HepG2 (cell line): ENCODE results near the gene HIRA. TPM values are rescaled to one million over a fixed set of nuclear protein-coding genes. Genes with fewer than 3 reads are reported as not detected.

Source experiments
- CHCHD3 ChIP-seq: sonication (generic); formaldehyde crosslinking; IDR thresholded peaks from 2 replicates; pipeline ENCODE4 v1.8.0; 2022; ENCODE audit warnings: mild to moderate bottlenecking, missing genetic modification reagents, moderate library complexity
- ETV5 ChIP-seq: IDR thresholded peaks from 2 replicates; pipeline ENCODE4 v1.6.1; 2018; ENCODE audit warnings: missing biosample characterization, missing genetic modification reagents, inconsistent platforms, borderline replicate concordance
- FOXP1 ChIP-seq, 2 experiments: fragments of 450-650 bp in 1 of 2; IDR thresholded peaks; 2 replicates each; pipeline ENCODE4 v1.6.1; 2017 to 2018; ENCODE audit warnings: antibody characterized with exemption in 1 of 2
- HNRNPL ChIP-seq: fragments of 200-400 bp; formaldehyde crosslinking; IDR thresholded peaks from 2 replicates; pipeline ENCODE4 v1.6.1; 2017; ENCODE audit warnings: mild to moderate bottlenecking, low read depth, low read length
- HOXA5 ChIP-seq: sonication (generic); formaldehyde crosslinking; IDR thresholded peaks from 2 replicates; pipeline ENCODE4 v1.4.0; 2020; ENCODE audit warnings: missing genetic modification reagents
- ISL2 ChIP-seq: sonication (generic); formaldehyde crosslinking; IDR thresholded peaks from 2 replicates; pipeline ENCODE4 v1.5.0; 2020; ENCODE audit warnings: missing genetic modification reagents
- KLF16 ChIP-seq, 2 experiments: sonication (generic) in 1 of 2; formaldehyde crosslinking in 1 of 2; IDR thresholded peaks; 2 replicates each; pipeline versions ENCODE4 v1.6.1 to v1.8.0; 2016 to 2023; ENCODE audit warnings: missing genetic modification reagents in 2 of 2, missing compliant biosample characterization in 1 of 2
- KMT2A ChIP-seq: sonication (generic); formaldehyde crosslinking; IDR thresholded peaks from 2 replicates; pipeline ENCODE4 v1.4.0; 2020; ENCODE audit warnings: missing genetic modification reagents
- NFE2L2 ChIP-seq: fragments of 150-350 bp; IDR thresholded peaks from 2 replicates; pipeline ENCODE4 v1.6.1; 2014; ENCODE audit warnings: low read length
- ONECUT2 ChIP-seq: sonication (generic); formaldehyde crosslinking; IDR thresholded peaks from 2 replicates; pipeline ENCODE4 v1.4.0; 2020; ENCODE audit warnings: missing genetic modification reagents
- PITX1 ChIP-seq: sonication (generic); formaldehyde crosslinking; IDR thresholded peaks from 2 replicates; pipeline ENCODE4 v1.5.1; 2020; ENCODE audit warnings: mild to moderate bottlenecking, missing genetic modification reagents
- RBFOX2 ChIP-seq: fragments of 200-400 bp; formaldehyde crosslinking; IDR thresholded peaks from 2 replicates; pipeline ENCODE4 v1.6.1; 2017; ENCODE audit warnings: low read depth, mild to moderate bottlenecking, low read length
- SOX13 ChIP-seq, 3 experiments: fragments of 450-650 bp in 1 of 3; sonication (generic) in 1 of 3; formaldehyde crosslinking in 1 of 3; IDR thresholded peaks in 2 of 3; conservative IDR thresholded peaks in 1 of 3; 2 replicates each; pipeline versions ENCODE4 v1.5.0 to v1.6.1; 2016 to 2020; ENCODE audit warnings: antibody characterized with exemption in 1 of 3, mild to moderate bottlenecking in 1 of 3, missing compliant biosample characterization in 1 of 3, missing genetic modification reagents in 1 of 3, moderate library complexity in 1 of 3
- SP140L ChIP-seq: sonication (generic); formaldehyde crosslinking; IDR thresholded peaks from 2 replicates; pipeline ENCODE4 v1.4.0; 2020; ENCODE audit warnings: missing genetic modification reagents, borderline replicate concordance
- STAT5B ChIP-seq: sonication (generic); formaldehyde crosslinking; IDR thresholded peaks from 2 replicates; pipeline ENCODE4 v1.4.0; 2020; ENCODE audit warnings: missing genetic modification reagents
- ZBTB33 ChIP-seq: sonication (generic); formaldehyde crosslinking; IDR thresholded peaks from 2 replicates; pipeline ENCODE4 v1.4.0; 2020; ENCODE audit warnings: missing genetic modification reagents
- ZIK1 ChIP-seq: sonication (generic); formaldehyde crosslinking; IDR thresholded peaks from 2 replicates; pipeline ENCODE4 v1.5.0; 2020; ENCODE audit warnings: mild to moderate bottlenecking, low read depth, missing genetic modification reagents, borderline replicate concordance
- ZNF224 ChIP-seq: sonication (generic); formaldehyde crosslinking; IDR thresholded peaks from 2 replicates; pipeline ENCODE4 v1.5.0; 2020; ENCODE audit warnings: mild to moderate bottlenecking, missing genetic modification reagents
- ZNF513 ChIP-seq: sonication (generic); formaldehyde crosslinking; conservative IDR thresholded peaks from 2 replicates; pipeline ENCODE4 v1.5.0; 2020; ENCODE audit warnings: missing genetic modification reagents
- ZNF891 ChIP-seq: sonication (generic); formaldehyde crosslinking; IDR thresholded peaks from 2 replicates; pipeline ENCODE4 v1.5.0; 2020; ENCODE audit warnings: mild to moderate bottlenecking, missing genetic modification reagents
- polyA plus RNA-seq, 8 experiments: library from polyadenylated mRNA; depleted of rRNA in 3 of 8; stranded (reverse) in 7 of 8; unstranded in 1 of 8; fragments of >200 nt; fragmentation: Illumina TruSeq in 4 of 8; extraction: Trizol in 4 of 8; gene quantifications; 2 replicates each; pipeline versions ENCODE4 v1.2.1 to v1.2.3, GENCODE V29; 2011 to 2016; ENCODE audit warnings: low read depth in 4 of 8, missing spikeins in 1 of 8, mixed read lengths in 1 of 8; ENCODE audit not compliant: insufficient read depth in 1 of 8
- total RNA-seq, 5 experiments: library from RNA; depleted of rRNA; stranded (reverse); fragments of >200 nt; fragmentation: Illumina TruSeq; extraction: Trizol; gene quantifications; 2 replicates each; pipeline ENCODE4 v1.2.3, GENCODE V29; 2016; ENCODE audit warnings: low read depth in 1 of 5
- TF ChIP-seq, protein P1 (sequence below), 2 experiments: sonication (generic) in 1 of 2; formaldehyde crosslinking in 1 of 2; IDR thresholded peaks; 2 replicates each; pipeline versions ENCODE4 v1.5.1 to v1.6.1; 2011 to 2020; ENCODE audit warnings: borderline replicate concordance in 1 of 2, low read depth in 1 of 2, low read length in 1 of 2, mild to moderate bottlenecking in 1 of 2, missing genetic modification reagents in 1 of 2, moderate library complexity in 1 of 2
- TF ChIP-seq, protein P2 (sequence below): sonication (generic); formaldehyde crosslinking; IDR thresholded peaks from 2 replicates; pipeline ENCODE4 v1.8.1; 2023; ENCODE audit warnings: mild to moderate bottlenecking, inconsistent platforms, moderate library complexity, missing genetic modification reagents, borderline replicate concordance

The HIRA gene
- total and polyA plus RNA-seq, 2 of the 13 experiments (the other 11 are each of a cell fraction or from before 2014, with no cell fraction given) = 21.5 to 29.2 TPM

GRCh38 chr22:19430890-19431541 lies 517 bp downstream of the HIRA start (continued):
- no peak for TF ChIP-seq ZBTB33 (CRISPR knock-in tag)
- TF ChIP-seq ZNF224 (CRISPR knock-in tag) = peak; percentile 95
- no peak for TF ChIP-seq FOXP1 (IDR thresholded peaks at IDR 0.05)
- TF ChIP-seq FOXP1 (CRISPR knock-in tag; IDR thresholded peaks at IDR 0.05) = no peak
- peak; percentile 60; the same call in 1 of the 2 replicates for TF ChIP-seq PITX1 (CRISPR knock-in tag)
- 0 out of 2 replicates have a peak, but pooled peaks have one; percentile 29 for TF ChIP-seq HOXA5 (CRISPR knock-in tag)
- TF ChIP-seq KLF16 (CRISPR knock-in tag; IDR thresholded peaks at IDR 0.05) = peak in 1 of 2 experiments; percentile 17; a peak in 1 of 4 replicates
- TF ChIP-seq SOX13 (IDR thresholded peaks at IDR 0.05) = no peak
- peak in 1 of 2 experiments; percentile 10; a peak in 1 of 4 replicates for TF ChIP-seq SOX13 (CRISPR knock-in tag; conservative IDR thresholded peaks at IDR 0.05 in 1 of 2, IDR thresholded peaks at IDR 0.05 in 1 of 2)
- no peak for TF ChIP-seq ETV5 (CRISPR knock-in tag)
- peak; percentile 80 for TF ChIP-seq RBFOX2
- TF ChIP-seq STAT5B (CRISPR knock-in tag) = no peak
- TF ChIP-seq ZNF513 (CRISPR knock-in tag) = no peak
- TF ChIP-seq CHCHD3 = 0 out of 2 replicates have a peak, but pooled peaks have one; percentile 25
- TF ChIP-seq ONECUT2 (CRISPR knock-in tag) = no peak
- TF ChIP-seq ZNF891 = peak; percentile 81
- TF ChIP-seq, protein P1, sequence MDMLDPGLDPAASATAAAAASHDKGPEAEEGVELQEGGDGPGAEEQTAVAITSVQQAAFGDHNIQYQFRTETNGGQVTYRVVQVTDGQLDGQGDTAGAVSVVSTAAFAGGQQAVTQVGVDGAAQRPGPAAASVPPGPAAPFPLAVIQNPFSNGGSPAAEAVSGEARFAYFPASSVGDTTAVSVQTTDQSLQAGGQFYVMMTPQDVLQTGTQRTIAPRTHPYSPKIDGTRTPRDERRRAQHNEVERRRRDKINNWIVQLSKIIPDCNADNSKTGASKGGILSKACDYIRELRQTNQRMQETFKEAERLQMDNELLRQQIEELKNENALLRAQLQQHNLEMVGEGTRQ (IDR thresholded peaks at IDR 0.05; ENCODE audit: low read depth, low read length) = 0 out of 2 replicates have a peak, but pooled peaks have one; percentile 15
- TF ChIP-seq, protein P1 (CRISPR knock-in tag; IDR thresholded peaks at IDR 0.05; ENCODE audit: borderline replicate concordance) = peak; percentile 32; the same call in 1 of the 2 replicates
- peak; percentile 79 for TF ChIP-seq HNRNPL
- no peak; the same call in none of the 2 replicates for TF ChIP-seq KMT2A
- TF ChIP-seq ISL2 (CRISPR knock-in tag) = 0 out of 2 replicates have a peak, but pooled peaks have one; percentile 22
- TF ChIP-seq ZIK1 (CRISPR knock-in tag) = no peak
- no peak for TF ChIP-seq NFE2L2
- no peak for TF ChIP-seq SP140L (CRISPR knock-in tag)
- TF ChIP-seq, protein P2, sequence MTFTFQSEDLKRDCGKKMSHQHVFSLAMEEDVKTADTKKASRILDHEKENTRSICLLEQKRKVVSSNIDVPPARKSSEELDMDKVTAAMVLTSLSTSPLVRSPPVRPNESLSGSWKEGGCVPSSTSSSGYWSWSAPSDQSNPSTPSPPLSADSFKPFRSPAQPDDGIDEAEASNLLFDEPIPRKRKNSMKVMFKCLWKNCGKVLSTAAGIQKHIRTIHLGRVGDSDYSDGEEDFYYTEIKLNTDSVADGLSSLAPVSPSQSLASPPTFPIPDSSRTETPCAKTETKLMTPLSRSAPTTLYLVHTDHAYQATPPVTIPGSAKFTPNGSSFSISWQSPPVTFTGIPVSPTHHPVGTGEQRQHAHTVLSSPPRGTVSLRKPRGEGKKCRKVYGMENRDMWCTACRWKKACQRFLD = 0 out of 2 replicates have a peak, but pooled peaks have one; percentile 39
